Posterior vena cava (tissue), 2 donors: ENCODE measurements around the gene KPTN. TPM values are rescaled to one million over a fixed set of nuclear protein-coding genes. Genes with fewer than 3 reads are reported as not detected.

Experiments used
- DNase-seq: peaks from one replicate; pipeline ENCODE4 v3.0.0-alpha.2; 2020; ENCODE audit warnings: low spot score
- intact Hi-C, 2 donors: fragments of 100-400 bp; cut with DNase I; formaldehyde crosslinking; loops; one replicate each; pipeline versions ENCODE4 v1.14.1 to v1.14.2; 2022 to 2023
- total RNA-seq, 2 donors: library from RNA; stranded (reverse); fragmentation: NEBNext Ultra II Directional; extraction: Animal tissue kit (Norgen Biotek cat#: 25700); gene quantifications; one replicate each; pipeline ENCODE4 v1.2.1, GENCODE V29; 2021
- donor health status: DM: yes; HTN: yes; CAD: no.
- donor health status: DM: yes; HTN: yes; CAD: no.

The KPTN gene
- total RNA-seq, 2 donors from 2014 or later: 6.5 to 7.9 TPM

DNA sequence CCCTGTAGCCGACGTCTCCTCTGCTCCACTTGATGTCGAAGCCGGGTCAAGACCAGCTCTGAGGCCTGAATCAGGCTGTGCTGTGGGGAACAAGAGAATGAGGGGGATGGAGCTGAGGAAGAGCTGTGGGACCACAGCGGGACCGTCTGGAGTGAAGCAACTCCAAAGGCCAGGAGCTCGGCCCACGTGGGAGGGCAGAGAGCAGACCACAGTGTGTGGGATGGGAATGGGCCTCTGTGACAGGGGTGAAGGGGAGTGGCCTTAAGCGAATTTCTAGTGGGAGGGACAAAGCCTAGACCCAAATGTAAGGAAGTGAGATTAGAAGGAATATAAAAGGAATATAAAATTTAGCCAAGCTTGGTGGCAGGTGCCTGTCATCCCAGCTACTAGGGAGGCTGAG is 8.6 kb downstream of the KPTN start:
- DNase-seq: no peak
- intact Hi-C loops: no loop called here

DNA sequence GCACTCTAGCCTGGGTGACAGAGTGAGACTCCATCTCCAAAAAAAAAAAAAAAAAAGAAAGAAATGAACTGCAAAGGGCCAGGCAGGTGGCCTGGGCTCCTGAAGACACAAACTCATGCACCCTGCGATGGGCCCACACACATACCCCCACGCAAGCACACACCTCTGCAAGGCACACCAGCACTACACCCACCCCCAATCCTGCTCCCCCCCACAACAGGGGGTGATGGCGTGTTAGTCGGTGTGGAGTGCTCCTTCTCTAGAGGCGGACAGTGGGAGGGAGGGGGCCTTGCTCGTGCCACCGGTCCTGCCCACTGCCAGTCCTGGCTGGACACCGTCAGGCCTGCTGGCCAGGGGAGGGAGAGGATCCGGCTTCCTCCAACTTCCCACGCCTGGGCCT is 10.7 kb downstream of the KPTN start:
- intact Hi-C loops: no loop called here
- no peak for DNase-seq

DNA sequence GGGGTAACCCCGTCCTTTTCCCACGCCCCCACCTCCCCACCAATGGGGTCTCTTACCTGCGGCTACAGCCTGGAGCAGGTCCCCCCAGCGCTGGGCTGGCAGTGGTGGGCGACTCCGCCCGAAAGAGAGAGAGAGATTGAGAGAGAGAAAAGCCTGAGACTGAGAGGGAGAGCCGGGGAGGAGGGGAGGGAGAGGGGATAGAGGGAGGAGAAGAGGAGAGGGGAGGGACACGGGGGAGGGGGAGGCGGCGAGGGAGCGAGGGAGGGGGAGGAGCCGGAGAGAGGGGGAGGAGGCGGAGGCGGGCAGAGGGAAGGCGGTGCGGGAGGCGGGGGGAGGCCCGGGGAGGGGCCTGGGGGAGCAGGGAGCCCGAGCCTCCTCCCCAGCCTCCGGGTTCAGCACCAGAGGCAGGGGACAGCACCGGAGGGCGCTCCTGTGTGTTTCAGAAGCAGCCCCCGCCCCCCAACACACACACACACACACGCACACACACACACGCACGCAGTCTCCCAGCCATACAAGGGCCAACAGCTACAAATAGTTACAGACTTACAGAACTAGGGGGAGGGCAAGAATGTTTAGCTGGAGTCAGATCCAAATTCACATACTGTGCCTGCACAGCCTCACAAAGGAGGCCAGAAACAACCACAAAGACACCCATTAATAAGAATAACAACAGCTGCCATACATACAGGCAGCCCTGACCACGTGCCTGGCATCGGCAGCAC is 12.1 kb downstream of the KPTN start, which contains the start of gene SLC8A2:
Gene SLC8A2, minus strand, starts transcription at position 161 of the 725 bp plus-strand sequence. CDS start 5,490 bp downstream, outside the sequence.
- intact Hi-C loops: no loop called here
- no peak for DNase-seq

DNA sequence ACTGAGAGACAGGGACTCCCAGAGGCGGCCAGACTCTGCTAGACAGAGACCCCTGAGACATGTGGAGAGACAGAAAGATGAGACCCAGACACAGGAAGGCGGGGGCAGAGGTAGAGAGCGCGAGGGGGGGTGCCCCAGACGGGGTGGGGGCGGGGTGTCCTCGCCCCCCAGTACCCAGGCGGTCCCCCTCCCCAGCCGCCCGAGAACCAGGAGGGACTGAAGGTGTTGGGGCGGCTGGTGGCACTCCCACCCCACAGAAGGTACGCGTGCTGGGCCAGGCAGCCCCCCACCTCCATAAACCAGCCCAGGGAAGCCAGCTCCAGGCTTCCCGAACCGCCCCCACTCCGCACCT is 12.7 kb downstream of the KPTN start:
- intact Hi-C loops: no loop called here
- DNase-seq: no peak

DNA sequence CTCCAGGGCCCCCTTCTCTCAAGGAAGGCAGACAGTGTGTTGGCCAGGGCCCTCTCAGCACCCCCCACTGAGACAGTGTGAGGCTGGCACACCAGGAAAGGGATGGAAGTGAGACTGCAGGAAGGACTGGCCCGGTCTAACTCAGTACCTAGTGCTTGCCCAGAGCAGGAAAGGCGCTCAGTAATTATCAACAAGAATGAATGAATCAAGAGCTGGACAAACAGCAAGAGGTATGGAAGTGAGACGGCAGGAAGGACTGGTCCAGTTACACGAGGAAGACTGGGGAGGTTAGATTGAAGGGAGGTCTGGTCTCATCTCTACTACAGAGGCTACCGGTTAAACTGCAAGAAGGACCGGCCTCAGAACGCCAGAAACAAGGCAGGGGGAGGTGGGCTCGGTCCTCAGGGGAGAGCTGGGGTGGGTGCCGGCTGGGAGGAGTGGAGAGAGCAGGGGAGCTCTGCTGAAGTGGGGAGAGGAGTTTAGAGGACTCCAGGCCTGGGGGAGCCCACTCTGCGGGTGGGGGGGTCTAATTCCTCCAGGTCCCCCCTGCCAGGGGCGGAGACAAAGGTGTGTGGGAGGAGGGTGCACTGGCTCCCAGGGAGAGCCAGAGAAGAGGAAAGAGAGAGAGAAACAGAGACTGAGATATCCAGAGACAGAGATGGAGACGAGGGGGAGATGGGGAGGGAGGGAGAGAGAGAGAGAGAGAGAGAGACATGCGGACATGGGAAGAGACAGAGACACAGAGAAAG is 13.4 kb downstream of the KPTN start:
- intact Hi-C loops: no loop called here
- DNase-seq: no peak

DNA sequence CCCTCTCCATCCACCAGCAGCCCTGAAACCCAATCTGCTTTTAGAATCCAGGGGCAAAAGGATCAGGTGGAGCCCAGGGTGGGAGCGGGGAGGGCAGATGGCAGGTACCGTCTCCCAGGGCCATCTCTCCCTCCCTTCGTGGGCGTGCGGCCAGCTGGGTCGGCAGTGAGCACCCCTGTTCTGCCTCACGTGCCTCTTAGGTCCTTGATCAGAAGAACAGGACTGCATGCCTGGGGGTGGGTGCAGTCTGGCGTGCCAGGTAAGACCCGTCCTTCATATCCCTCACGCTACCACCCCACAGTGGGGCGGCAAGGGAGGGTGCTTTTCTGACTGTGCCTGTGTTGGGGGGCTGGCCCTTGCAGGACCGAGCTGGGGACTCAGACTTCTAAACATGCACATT is 14.3 kb downstream of the KPTN start:
- DNase-seq: no peak

DNA sequence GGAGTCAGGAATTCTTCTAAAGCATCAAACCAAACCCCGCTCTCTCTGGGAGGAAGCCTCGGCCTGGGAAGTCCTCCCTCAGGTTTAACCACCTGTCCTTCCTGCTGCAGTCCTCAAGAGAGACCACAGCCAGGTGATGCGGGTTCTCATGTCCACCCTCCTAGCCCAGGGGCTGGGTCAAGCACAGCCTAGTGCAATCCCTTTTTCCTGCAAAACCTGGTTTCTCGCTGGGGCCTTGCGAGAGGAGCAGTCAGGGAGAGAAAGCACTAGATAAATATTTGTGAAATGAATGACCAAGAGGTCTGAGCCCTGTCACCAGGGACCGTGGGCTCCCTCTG is 14.7 kb downstream of the KPTN start:
- intact Hi-C loops: no loop called here
- no peak for DNase-seq

More for the DNA sequence above, 14.3 kb downstream of the KPTN start:
- intact Hi-C loops: no loop called here

DNA sequence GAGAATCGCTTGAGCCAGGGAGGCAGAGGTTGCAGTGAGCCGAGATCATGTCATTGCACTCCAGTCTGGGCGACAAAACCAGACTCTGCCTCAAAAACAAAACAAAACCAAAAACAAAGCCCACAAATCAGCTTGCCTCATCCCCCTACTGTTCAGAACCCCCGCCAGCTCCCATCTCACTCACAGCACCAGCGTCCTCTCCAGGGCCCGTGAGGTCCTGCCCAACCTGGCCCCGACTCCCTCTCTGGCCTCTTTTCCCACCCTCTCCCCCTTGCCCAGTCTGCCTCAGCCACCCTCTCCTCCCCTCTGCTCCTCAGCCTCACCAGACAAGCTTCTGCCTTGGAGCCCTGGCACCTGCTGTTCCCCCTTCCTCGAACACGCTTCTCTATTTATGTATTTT is 16.1 kb downstream of the KPTN start:
- no peak for DNase-seq
- intact Hi-C loops: no loop called here

DNA sequence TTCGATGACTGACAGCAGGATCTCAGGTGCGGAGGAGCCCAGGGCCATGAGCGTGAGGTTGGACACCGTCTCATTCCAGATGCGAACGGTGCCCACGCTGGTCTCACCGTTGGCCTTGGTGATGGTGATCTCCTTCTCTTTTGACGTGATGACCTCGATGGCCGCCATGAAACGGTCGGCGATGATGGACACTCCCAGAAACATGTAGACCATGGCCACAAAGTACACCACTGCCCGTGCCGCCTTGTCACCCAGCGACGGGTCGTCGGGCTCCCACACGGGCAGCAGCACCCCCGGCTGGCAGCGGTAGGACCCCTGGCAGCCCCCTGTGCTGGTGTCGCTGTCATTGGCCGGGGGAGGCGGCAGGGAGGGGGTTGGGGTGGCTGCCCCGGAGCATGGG is 18.1 kb downstream of the KPTN start:
- intact Hi-C loops: no loop called here
- no peak for DNase-seq

DNA sequence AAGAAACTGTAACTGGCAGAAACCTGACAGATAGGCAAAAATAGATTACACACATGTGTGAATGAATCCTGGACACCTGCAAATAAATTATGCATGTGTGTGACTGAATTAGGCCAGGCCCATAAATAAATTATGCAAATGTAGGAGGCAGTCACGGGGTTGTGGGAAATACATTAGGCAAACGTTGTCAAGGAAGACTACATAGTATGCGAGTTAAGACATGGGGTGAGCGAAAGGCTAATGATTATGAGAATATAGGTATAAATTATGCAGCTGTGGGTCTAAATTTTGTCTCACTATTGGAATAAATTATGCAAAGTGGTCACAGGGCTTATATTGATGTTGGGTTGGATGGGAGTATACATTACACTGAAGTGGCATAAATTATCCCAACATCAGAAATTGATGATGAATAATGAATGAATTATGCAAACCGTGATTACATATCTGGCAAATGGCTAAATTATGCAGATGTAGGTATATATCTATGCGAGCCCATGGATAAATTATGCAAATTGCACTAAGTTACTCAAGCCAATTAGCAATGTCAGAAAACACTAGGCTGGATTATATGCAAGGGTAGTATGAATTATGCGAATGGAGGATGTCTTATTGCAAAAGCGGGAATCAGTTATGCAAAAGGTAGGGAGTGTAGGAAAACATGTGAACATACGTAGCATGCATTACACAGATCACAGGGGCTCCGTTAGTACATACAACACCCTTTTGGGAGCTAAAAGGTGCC is 19.2 kb downstream of the KPTN start:
- intact Hi-C loops: no loop called here
- no peak for DNase-seq

DNA sequence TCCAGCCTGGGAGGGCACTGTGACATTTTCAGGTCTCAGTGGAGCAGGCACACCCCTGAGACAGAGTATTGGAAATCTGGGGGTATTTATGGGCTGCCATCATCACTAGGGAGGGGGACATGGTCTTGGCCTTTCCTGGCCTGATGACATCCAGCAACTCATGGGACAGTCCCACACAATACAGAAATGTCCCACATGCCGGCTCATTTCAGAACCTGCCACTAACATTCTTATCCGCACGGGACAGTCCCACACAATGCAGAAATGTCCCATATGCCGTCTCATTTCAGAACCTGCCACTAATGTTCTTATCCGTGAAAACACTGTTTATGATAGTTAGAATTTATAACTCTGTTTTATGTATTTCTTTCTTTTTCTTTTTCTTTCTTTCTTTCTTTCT is 22.1 kb downstream of the KPTN start:
- intact Hi-C loops: no loop called here
- no peak for DNase-seq

DNA sequence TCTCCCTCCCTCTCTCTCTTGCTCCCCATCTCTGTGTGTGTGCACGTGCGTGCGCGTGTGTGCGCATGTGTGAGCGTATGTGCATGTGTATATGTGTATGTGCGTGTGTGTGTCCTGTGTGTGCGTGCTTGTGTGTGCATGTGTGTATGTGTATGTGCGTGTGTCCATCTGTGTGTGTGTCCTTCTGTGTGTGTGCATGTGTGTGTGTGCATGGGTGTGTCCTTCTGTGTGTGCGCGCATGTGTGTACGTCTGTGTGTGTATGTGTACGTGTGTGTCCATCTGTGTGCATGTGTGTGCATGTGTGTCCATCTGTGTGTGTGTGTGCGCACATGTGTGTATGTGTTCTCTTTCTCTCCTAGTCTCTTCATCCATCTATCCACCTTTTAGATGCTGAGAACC is 24.5 kb downstream of the KPTN start:
- intact Hi-C loops: no loop called here

DNA sequence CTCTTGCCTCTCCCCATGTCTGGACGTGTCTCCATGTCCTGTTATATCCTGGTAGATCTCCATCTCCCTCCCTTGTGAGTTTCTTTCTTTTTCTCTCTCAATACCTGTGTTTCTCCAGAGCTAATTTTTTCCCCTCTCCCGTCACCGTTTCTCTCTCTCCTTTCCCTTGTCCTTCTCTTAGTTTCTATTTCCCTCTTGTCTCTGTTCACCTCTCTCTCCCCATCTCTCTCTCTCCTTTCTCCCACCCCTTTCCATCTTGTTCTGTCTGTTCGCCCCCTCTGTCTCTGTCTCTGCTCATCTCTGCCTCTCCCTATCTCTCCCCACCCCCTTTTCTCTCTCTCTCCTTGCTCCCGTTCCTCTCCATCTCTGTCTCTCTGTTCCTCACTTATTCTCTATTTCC is 25.3 kb downstream of the KPTN start:
- intact Hi-C loops: no loop called here
- no peak for DNase-seq

More for the DNA sequence above, 24.5 kb downstream of the KPTN start:
- DNase-seq: no peak

DNA sequence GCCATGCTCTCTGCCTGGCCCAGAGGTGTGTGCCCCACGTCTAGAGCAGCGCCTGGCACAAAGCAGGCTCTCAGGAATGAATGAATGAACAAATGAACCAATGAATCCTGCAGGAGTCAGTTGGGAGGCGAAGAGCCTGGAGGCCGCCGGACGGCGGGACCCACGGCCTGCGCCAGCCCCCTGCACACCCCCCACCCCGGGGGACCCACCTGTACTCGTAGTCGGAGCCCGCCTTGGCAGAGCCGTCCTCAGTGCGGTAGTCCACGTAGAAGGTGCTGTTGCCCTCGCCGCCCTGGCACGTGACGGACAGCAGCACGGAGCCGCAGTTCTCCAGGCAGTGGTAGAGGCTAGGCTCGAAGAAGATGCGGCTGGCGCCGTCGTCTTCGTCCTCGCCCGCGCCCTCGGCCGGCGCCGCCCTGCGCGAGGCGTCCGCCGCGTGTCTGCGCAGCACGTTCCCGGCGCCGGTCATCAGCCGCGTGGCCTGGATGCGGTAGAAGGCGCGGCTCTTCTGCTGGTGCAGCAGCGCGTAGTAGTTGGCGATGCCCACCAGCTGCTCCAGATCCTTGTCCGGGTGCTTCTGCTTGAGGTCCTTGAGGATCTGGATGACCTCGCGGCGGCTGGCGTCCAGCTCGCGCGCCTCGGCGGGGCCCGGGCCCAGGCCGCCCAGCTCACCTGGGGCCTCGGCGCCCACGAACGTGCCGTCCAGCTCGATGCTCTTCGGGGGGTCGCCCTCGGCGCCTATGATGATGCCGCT is 27.1 kb downstream of the KPTN start:
- no peak for DNase-seq
- intact Hi-C loops: no loop called here

DNA sequence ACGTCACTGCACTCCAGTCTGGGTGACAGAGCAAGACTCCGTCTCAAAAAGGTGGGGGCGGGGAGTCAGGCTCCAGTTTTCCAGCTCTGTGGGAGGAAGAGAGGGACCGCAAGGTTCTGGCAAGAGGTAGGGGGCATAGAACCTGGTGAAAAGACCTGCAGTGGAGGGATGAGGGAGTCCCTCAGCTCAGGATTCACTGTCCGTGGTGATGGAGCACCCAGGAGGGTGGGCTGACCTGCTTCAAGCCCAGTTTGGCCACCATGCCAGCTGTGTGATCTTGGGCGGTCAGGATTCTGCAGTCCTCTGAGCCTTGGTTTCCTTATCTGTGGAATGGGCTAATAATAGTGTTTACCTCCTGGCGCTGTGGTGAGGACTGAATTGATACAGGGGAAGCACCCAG is 33.5 kb downstream of the KPTN start:
- intact Hi-C loops: no loop called here
- no peak for DNase-seq

DNA sequence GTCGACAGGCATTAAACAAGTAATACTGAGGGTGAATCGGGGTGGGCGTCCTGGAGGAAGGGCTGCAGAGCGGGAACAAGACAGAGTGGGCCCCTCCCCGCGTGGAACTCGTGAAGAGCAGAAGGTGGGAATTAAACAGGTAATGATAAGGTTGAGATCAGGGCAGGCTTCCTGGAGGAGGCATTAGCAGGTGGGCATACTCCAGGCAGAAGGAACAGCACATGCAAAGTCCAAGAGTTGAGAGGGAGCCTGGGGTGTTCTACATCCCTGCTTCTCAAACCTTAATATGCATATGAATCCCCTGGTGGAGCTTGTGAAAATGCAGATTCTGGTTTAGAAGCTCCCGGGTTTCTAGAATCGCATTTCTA is 35.7 kb downstream of the KPTN start:
- DNase-seq: no peak
- intact Hi-C loops: no loop called here

DNA sequence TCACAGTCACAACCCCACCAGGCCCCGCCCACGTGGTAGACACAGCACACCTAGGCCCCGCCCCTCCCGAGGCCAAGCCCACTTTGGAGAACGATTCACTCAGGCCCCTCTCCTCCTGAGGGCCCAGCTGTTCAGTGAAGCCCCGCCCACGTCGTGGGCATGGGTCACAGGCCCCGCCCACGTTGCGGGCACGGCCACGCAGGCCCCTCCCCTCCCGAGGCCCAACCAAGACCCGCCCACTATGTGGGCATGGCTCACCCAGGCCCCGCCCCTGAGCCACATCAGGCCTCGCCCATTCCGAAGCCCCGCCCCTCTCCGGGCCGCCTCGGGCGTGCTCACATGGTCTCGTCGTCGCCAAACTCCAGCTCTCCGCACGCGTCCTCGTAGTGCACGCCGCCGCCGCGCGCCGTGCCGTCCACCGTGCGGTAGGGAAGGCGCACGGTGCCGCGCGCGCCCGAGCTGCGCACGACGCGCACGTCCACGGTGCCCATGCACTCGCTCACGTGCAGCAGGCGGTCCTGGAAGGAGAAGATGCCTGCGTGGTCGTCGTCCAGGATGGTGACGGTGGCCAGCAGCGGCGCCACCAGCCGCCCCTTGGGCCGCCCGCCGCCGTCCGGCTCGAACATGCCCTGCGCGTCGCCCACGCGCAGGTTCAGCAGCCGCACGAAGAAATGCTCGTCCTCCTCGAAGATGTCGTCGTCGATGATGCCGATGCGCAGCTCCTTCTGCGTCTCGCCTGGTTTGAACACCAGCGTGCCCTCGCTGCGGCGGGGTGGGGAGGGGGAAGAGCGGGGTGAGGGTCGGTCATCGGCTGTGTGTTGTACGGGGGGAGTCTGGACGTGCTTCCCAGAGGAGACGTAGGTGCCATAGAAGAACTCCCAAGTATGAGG is 36.3 kb downstream of the KPTN start:
- DNase-seq: no peak
- intact Hi-C loops: no loop called here

DNA sequence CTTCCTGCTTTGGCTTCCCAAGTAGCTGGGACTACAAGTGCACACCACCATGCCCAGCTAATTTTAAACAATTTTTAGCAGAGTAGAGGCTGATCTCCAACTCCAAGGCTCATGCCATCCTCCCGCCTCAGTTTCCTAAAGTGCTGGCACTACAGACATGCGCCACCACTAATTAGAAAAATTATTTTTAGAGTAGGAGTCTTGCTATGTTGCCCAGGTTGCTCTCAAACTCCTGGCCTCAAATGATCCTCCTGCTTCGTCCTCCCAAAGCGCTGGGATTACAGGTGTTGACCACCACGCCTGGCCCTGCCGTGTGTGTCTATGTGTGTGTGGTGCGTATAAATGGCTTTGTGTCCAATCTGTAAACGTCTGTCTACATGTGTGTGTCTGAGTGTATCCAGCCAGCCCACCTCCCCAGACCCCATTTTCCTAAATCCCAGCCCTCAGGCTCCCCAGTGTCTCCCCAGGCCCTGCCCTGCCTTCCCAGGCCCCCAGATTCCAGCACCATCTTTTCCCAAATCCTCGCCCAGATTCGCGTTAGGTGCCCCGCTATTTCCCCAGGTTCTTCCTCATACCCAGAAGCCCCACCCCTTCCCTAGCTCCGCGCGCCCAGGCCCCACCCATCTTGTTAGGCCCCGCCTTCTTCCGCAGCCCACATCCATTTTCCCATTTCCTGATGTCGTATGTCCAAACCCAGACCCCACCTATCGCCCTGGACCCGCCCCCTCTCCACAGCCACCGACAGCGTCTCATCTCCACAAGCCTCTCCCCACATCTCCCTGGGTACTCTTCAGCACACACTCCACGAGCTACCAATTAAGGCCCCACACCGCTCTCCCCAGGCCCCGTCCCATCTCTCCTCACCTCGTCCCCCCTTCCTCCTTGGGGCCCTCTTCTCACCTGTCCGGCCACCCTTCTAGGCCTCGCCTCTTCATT is 37.2 kb downstream of the KPTN start:
- DNase-seq: no peak
- intact Hi-C loops: no loop called here
